HG02885 (cell line): Measurements from ENCODE around the gene CD5L.
A peak's percentile ranks its signal among the peaks of the same experiment; 100 is the strongest.

Experiments
- ATAC-seq: cut with Tn5 transposase; IDR thresholded peaks from one replicate; pipeline ENCODE4 v1.9.1; 2021; ENCODE audit warnings: mild to moderate bottlenecking; ENCODE audit not compliant: unreplicated experiment, poor library complexity

CD5L gene

DNA sequence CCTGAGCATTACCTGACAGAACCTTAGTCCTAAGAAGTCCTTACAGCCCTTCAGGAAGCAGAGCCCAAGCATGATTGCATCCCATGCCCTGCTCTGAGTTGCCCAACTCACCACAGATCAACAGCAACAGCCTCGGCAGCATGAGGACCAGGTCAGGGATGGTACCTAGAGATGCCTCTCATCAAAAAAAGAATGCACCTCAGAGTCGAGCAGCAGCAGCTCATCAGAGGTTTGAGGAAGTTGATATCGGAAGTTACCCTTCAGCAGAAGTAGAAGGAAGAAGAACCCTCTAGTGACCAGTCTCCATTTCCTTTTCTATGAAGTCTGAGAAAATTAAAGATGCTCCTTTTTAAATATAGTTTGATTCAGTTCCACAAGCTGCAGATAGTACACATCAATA is 21.7 kb downstream of the CD5L start, which contains the start of gene FCRL1:
TSS of gene FCRL1 (minus strand) at position 225 of the 400 bp plus-strand sequence. CDS start at position 142, 83 bp downstream.
- ATAC-seq = no peak

DNA sequence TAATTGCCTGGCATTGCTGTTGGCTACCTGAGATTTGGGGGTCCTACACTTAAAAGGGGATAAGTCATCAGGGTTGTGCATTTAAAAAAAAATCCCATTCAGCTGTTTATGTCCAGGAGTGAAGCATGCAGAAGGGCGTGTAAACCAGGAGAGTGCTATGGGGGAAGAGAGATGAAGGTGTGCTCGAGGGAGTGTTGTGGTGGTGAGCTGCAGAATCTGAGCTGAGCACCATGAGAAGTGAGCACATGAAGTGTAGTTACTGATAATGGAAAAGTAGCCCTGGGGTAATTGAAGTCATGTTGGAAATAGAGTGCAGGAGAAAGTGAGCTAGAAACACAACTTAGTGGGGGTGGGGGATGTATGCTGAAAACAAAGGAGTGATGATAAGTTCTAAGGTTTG is 22.4 kb downstream of the CD5L start:
- no peak for ATAC-seq

DNA sequence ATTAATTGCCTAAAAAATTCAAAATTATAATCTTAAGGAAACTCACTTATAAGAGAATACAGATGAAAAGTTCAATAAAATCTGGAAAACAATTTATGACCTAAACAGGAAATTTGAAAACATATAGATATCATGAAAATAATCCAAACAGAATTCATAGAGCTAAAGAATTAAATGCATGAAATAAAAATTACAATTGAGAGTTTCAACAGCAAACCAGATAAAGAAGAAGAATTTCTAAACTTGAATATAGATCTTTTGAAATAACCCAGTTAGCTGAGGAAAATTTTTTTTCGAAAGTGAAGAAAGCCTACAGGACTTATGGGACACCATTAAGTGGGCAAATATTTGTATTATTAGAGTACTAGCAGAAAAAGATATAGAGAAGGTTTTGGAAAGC is 28.3 kb downstream of the CD5L start:
- ATAC-seq = no peak

DNA sequence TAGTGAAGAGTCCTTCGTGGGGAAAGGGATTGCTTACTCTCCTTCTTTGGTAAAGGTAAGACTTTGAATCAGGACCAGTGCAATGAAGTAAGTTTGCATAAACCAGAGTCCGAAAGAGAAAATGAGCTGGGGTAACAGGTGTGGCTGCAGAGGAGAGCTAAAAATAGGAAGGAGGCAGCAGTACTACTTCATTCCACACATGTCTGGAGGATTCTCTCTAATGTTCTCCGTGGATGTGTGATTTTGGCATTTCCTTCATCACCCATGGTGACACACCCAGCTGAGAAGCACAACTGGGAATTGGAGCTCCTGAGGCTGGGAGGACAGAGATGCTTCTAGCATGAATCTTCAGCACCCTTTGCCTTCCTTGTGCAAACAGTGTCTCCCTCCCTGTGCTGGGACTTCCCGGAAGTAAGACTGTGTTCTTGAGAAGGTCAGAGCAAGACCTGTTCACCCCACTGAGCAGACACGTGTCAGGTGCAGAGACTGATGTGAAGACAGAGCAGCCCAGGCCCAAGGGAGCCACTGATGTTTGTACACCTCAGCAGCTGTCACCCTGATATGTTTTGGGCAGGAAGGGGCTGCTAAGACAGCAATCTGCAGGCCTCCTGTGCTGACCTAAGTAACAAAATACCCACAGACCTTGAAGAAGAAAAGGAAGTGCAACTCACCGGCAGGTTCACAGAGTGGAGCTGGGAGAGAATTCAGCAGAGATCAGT is 35.0 kb downstream of the CD5L start:
- ATAC-seq = peak; percentile 87

DNA sequence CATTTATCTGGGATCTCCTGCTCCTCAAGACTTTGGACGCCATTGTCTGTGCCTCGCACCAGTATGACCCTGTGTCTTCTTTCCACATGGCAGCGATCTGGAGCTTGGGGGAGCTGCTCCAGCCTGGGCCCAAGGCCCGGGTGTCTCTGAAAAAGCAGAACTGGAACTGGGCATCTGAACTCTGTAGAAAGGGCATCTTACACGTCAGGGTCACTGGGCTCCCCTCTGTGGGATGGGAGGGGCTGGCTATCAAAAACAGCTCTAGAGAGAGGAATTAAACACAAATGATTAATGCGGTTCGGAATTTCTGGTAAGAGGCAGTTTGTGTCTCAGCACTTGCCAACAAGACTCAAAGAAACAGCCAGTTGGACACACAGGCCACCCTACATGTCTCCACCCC is 37.8 kb downstream of the CD5L start:
- ATAC-seq = no peak

DNA sequence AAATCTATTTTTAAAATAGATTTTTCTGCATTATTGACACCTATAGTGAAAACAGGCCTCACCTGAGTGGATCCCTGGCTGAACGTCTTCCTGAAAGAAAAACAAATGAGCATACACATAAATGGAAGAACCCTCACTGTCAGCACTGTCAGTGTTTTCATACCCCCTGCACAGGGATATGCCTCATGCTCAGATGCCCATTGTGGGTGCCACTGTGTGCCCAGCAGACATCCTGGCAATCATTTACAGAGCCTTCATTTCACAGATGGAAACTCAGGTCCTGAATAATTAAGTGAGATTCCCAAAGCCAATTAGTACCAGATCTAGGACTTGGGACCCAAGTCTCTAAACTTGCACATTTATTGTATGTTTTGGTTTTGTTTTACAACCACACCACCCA is 41.6 kb downstream of the CD5L start:
- ATAC-seq = no peak

DNA sequence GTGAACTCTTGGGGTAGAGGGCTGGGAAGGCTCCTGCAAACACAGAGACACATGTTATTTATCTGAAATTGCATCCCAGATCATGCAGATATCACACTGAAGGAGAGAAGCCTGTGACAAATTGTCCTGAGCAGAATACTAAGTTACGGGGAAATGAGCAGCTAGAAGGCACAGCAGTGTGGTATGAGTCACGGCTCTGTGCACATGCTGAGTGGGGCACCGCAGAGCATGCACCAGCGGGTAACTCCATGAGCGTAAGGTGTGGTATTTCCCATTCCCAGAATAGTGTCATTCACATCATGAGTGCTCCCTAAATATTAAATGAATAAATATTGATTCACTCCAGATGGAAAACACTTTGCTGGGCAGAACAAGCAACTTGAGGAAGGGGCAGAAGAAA is 43.4 kb downstream of the CD5L start:
- ATAC-seq = no peak

DNA sequence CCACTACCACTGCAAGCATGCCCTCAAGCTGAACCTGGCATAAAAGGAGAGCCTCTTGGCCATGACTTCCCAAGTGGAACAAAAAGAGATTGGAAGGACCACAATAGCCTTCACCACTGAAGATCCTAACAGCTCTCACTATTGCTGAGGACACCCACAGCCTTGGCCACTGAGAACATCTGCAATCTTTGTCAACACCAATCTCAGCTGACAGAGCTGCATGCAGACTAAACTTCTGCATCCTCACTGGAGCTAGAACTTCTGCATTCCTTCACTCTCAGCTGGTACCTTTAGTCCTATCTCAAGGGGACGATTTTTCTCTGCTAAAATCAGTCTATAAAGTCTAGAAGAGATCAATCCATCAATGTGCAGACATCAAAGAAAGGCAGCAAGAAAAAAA is 56.4 kb downstream of the CD5L start:
- ATAC-seq = no peak

DNA sequence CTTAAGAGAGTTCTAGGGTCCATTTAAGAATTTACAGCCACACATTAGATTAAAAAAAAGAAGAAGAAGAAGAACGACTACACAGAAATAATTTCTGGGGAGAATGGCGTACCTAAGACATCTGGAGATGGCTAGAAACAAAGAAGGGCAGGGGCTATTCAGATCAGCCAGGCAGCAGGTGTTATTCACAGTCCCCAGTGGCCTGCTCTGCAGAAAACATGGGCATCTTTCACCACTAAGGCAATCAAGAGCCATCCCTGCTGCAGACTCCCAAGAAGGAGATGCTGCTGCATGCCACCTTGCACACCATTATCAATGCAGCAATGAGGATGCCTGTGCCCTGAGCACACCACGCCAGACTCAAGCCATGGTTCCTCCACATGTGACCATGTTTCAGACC is 56.8 kb downstream of the CD5L start:
- ATAC-seq = no peak

DNA sequence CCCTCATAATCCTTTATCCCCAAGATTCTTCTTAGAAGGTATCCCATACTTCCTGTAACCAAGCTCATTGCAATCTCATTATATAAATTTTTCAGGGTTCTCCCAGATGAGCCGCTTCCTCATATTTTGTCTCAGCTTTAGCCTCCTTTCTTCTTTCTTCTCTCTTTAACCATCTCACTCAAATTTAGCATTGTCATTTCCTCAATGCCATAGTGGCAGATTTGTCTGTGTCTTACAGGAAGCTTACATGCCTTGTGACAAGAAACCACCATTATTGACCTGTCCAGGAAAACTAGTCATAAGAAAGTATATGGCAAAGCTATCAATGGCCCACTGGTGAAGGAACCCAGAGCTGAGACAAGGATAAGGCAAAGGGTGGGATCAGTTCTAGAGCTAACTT is 58.7 kb downstream of the CD5L start:
- no peak for ATAC-seq

DNA sequence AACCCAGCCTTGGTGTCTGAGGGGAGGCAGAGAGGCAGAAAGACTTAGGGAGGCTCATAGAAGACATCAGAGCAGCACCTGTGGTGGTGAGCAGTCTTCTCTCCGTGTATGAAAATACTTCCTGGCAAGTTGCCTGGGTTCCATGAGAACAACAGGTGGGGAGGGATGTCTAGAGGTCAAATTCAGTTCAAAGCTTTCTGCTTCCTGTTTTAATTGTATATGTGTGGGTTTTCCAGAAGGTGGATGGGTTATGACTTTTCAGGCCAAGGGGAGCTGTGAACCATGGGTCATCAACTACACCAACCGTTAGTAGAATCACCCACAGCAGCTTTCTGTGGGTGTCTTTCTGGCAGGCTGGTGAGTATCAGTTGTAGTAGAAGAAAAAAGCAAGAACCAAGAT is 60.6 kb downstream of the CD5L start:
- ATAC-seq = peak; percentile 71
